Type B pancreatic cell (in vitro differentiated cells): ENCODE results near the gene NGEF. TPM values are rescaled to one million over a fixed set of nuclear protein-coding genes. Genes with fewer than 3 reads are reported as not detected.
A peak's percentile ranks its signal among the peaks of the same experiment; 100 is the strongest.

Source experiments
- DNase-seq: peaks from one replicate; pipeline ENCODE4 v3.0.0; 2021; ENCODE audit warnings: mixed read lengths; ENCODE audit not compliant: unreplicated experiment; ENCODE audit errors: extremely low spot score
- H3K27ac Mint-ChIP-seq: 2 replicates; pipeline ENCODE4 v1.8.0; 2021; ENCODE audit warnings: mild to moderate bottlenecking, mixed read lengths
- H3K27me3 Mint-ChIP-seq: 2 replicates; pipeline ENCODE4 v1.8.0; 2021; ENCODE audit warnings: mixed read lengths
- H3K36me3 Mint-ChIP-seq: 2 replicates; pipeline ENCODE4 v1.8.0; 2021; ENCODE audit warnings: mixed read lengths
- H3K4me1 Mint-ChIP-seq: one replicate; pipeline ENCODE4 v1.8.0; 2021; ENCODE audit warnings: mixed read lengths; ENCODE audit not compliant: unreplicated experiment
- H3K4me3 Mint-ChIP-seq: 2 replicates; pipeline ENCODE4 v1.8.0; 2021; ENCODE audit warnings: mild to moderate bottlenecking, mixed read lengths
- H3K9me3 Mint-ChIP-seq: 2 replicates; pipeline ENCODE4 v1.8.0; 2021; ENCODE audit warnings: mixed read lengths
- total RNA-seq: library from RNA; stranded (reverse); gene quantifications from 2 replicates; pipeline ENCODE4 v1.2.1, GENCODE V29; 2021; ENCODE audit warnings: low replicate concordance
- TF ChIP-seq, protein P1 (sequence below): fragments of 200-600 bp; sonication (generic); conservative IDR thresholded peaks from 2 replicates; pipeline ENCODE4 v1.5.0; 2021; ENCODE audit warnings: antibody characterized with exemption, mild to moderate bottlenecking

The NGEF gene
- total RNA-seq, 1 donor from 2014 or later, result 20.7 TPM

DNA sequence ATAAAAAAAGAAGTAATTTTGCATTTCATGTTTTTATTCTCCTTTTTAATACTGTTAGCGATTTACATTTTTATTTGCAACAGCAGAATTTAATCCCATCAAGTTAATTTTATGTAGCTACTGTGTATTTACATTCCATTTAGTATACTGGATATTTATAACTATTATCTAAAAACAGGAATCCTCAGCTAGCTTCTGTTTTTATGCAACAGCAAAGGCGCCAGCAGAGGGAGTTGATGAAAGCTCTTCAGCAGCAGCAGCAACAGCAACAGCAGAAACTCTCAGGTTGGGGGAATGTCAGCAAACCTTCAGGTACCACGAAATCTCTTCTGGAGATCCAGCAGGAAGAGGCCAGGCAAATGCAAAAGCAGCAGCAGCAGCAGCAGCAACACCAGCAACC, 169.2 kb downstream of the NGEF start:
- no peak for DNase-seq
- Mint-ChIP-seq H3K27me3 (no peaks in the 10 kb centered on the region), H3K4me1 (no peaks in the 10 kb centered on the region), H3K4me3 (no peak overlapping the region), H3K27ac (no peak overlapping the region), H3K9me3 (no peaks in the 10 kb centered on the region), H3K36me3 (peaks cover 29% of the 10 kb centered on the region)
- TF ChIP-seq, protein P1, sequence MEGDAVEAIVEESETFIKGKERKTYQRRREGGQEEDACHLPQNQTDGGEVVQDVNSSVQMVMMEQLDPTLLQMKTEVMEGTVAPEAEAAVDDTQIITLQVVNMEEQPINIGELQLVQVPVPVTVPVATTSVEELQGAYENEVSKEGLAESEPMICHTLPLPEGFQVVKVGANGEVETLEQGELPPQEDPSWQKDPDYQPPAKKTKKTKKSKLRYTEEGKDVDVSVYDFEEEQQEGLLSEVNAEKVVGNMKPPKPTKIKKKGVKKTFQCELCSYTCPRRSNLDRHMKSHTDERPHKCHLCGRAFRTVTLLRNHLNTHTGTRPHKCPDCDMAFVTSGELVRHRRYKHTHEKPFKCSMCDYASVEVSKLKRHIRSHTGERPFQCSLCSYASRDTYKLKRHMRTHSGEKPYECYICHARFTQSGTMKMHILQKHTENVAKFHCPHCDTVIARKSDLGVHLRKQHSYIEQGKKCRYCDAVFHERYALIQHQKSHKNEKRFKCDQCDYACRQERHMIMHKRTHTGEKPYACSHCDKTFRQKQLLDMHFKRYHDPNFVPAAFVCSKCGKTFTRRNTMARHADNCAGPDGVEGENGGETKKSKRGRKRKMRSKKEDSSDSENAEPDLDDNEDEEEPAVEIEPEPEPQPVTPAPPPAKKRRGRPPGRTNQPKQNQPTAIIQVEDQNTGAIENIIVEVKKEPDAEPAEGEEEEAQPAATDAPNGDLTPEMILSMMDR, result peak; percentile 34

DNA sequence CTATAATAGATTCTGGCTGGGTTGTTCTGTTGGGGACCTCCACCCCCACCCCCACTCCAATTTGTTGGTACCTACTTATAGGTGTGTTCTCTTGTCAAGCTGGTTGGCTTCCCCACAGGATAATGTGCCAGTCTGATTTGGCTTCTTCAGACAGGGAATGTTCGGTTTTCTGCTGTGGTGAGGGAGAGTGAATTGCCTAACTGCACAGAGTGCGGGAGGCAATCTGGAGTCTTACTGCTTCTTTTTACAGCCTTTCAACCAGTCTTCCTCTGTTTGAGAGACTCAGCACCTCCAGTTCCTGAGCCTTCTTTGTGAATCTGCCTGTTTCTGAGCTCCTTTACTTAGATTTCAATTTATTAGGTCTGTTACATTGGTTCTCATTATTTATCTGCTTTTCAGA, 170.4 kb downstream of the NGEF start:
- TF ChIP-seq, protein P1, result no peak
- H3K9me3 Mint-ChIP-seq, result no peaks in the 10 kb centered on the region
- DNase-seq, result no peak
- H3K27ac Mint-ChIP-seq, result no peak overlapping the region
- no peak overlapping the region for H3K4me3 Mint-ChIP-seq
- peaks cover 32% of the 10 kb centered on the region for H3K36me3 Mint-ChIP-seq
- H3K27me3 Mint-ChIP-seq, result no peaks in the 10 kb centered on the region
- peaks cover 4% of the 10 kb centered on the region for H3K4me1 Mint-ChIP-seq

DNA sequence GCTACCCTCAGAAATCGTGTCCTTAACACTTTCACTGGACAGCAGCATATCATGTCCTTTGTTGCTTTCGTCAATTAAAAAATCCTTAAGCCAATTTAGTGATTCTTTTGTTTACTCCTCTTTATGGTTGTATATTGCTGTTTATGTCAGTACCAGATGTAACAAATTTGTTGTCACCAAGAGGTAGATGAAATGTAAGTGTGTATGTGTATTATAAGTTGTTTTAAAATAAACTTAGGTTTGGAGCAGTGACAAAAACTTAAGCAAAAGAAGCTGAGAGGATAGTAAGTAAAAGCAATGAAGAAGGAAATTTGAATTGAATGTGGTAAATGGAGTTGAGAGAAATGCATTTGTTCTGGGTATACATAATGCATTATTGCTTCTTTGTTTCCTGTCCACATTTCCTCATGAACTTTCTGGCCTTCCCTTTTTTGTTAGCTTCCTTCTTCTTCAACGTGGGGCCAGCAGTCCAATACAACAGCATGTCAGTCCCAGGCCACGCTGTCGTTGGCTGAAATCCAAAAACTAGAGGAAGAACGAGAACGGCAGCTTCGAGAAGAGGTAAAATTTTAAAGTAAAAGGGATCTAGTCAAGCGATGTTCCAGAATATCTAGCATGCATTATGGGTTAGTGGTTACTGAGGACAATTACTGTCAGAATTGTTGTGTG, 173.5 kb downstream of the NGEF start:
- Mint-ChIP-seq H3K9me3 (no peaks in the 10 kb centered on the region), H3K4me3 (no peak overlapping the region), H3K27ac (peak overlapping the region; percentile 27), H3K4me1 (peaks cover 9% of the 10 kb centered on the region), H3K27me3 (no peaks in the 10 kb centered on the region), H3K36me3 (peaks cover 37% of the 10 kb centered on the region)
- no peak for DNase-seq
- TF ChIP-seq, protein P1, result no peak

DNA sequence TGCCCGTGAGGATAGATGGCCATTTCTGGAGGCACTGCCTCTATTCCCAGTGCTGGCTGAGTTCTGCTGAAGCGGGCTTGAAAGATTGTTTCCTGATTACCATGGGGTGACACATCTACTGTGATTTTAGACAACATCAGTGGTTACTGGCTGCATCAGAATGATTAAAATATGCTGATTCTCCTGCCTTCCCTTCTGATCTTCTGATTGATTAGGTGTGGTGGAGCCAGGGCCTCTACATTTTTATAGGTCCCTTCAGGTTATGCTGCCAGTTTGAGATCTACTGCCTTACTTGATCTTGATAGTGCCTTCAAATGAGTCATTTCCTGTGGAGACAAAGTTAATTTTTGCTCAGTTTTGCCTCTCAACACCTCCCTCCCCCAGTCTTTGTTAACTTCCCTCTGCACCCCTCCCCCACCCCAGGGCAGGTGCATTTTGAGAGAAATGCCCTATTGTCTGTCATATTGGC, 174.6 kb downstream of the NGEF start:
- TF ChIP-seq, protein P1, result no peak
- peak overlapping the region; percentile 3 for H3K27ac Mint-ChIP-seq
- H3K4me3 Mint-ChIP-seq, result no peak overlapping the region
- no peaks in the 10 kb centered on the region for H3K27me3 Mint-ChIP-seq
- H3K9me3 Mint-ChIP-seq, result no peaks in the 10 kb centered on the region
- peaks cover 40% of the 10 kb centered on the region for H3K36me3 Mint-ChIP-seq
- no peak for DNase-seq
- peaks cover 9% of the 10 kb centered on the region for H3K4me1 Mint-ChIP-seq

DNA sequence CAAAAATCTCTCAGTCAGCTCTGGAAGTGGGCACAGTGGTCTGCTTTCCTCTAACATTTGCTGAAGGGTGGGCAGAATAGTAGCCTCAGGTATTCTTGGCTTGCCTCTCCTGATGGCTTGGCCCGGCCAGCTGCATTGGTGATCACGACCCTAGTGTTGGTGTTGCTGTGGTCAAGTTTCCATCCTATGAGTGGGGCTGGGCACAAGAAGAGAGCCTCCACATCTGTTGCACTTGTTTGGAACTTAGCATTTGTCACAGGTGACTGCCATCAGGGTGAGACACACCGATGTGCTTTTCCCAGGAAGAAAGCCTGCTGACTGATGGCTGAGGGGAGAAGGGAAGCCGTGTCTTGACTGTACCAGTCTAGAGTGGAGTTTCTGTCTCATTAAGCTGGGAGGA, 176.1 kb downstream of the NGEF start:
- H3K27ac Mint-ChIP-seq, result peak overlapping the region; percentile 19
- peaks cover 9% of the 10 kb centered on the region for H3K4me1 Mint-ChIP-seq
- no peaks in the 10 kb centered on the region for H3K27me3 Mint-ChIP-seq
- H3K4me3 Mint-ChIP-seq, result no peak overlapping the region
- TF ChIP-seq, protein P1, result no peak
- H3K9me3 Mint-ChIP-seq, result no peaks in the 10 kb centered on the region
- peaks cover 47% of the 10 kb centered on the region for H3K36me3 Mint-ChIP-seq
- DNase-seq, result no peak
